Karpas-422 (cell line): ENCODE measurements around the gene RGS9. TPM values are rescaled to one million over a fixed set of nuclear protein-coding genes. Genes with fewer than 3 reads are reported as not detected.
"Not testable (repeated sequence)": the region's sequence is repeated elsewhere in the genome, so short reads cannot be mapped to it uniquely, and the experiment has no call there.

ENCODE experiments used
- DNase-seq: peaks from one replicate; pipeline ENCODE4 v3.0.0-alpha.2; 2015
- H2AFZ ChIP-seq: fragments of 200-600 bp; sonication (generic); 2 replicates; pipeline ENCODE4 v1.6.1; 2014; ENCODE audit warnings: antibody characterized with exemption, low read length, mixed read lengths
- H3K27ac ChIP-seq: fragments of 200-600 bp; sonication (generic); 2 replicates; pipeline ENCODE4 v1.5.1; 2014; ENCODE audit warnings: mild to moderate bottlenecking, low read length, moderate library complexity
- H3K27me3 ChIP-seq: fragments of 200-600 bp; sonication (generic); 2 replicates; pipeline ENCODE4 v1.6.1; 2014; ENCODE audit warnings: low read length, mixed read lengths
- H3K36me3 ChIP-seq: fragments of 200-600 bp; sonication (generic); 2 replicates; pipeline ENCODE4 v1.6.1; 2014; ENCODE audit warnings: low read length, mixed read lengths; ENCODE audit not compliant: insufficient read depth
- H3K4me1 ChIP-seq: fragments of 200-600 bp; sonication (generic); 2 replicates; pipeline ENCODE4 v1.6.1; 2014; ENCODE audit warnings: mild to moderate bottlenecking, low read length, mixed read lengths
- H3K4me2 ChIP-seq: fragments of 200-600 bp; sonication (generic); 2 replicates; pipeline ENCODE4 v1.6.1; 2014; ENCODE audit warnings: low read length, low read depth, mild to moderate bottlenecking; ENCODE audit not compliant: poor library complexity, severe bottlenecking
- H3K4me3 ChIP-seq: fragments of 200-600 bp; sonication (generic); 2 replicates; pipeline ENCODE4 v1.5.1; 2014; ENCODE audit warnings: mild to moderate bottlenecking, antibody characterized with exemption, low read length, mixed read lengths
- H3K79me2 ChIP-seq: fragments of 200-600 bp; sonication (generic); 2 replicates; pipeline ENCODE4 v1.6.1; 2014; ENCODE audit warnings: mild to moderate bottlenecking, low read length, mixed read lengths
- H3K9ac ChIP-seq: fragments of 200-600 bp; sonication (generic); 2 replicates; pipeline ENCODE4 v1.6.0; 2014; ENCODE audit warnings: low read length
- H3K9me2 ChIP-seq: fragments of 200-600 bp; sonication (generic), shearing (Covaris generic); replicated peaks from 2 replicates; pipeline ENCODE4 v1.6.0; 2014; ENCODE audit warnings: mild to moderate bottlenecking, low read length, moderate library complexity; ENCODE audit not compliant: insufficient read depth
- H3K9me3 ChIP-seq: fragments of 300-700, 200-600 bp; sonication (generic); 2 replicates; pipeline ENCODE4 v1.6.1; 2014; ENCODE audit warnings: low read length, mixed read lengths
- H4K20me1 ChIP-seq: fragments of 200-600 bp; sonication (generic); 2 replicates; pipeline ENCODE4 v1.6.1; 2014; ENCODE audit warnings: mild to moderate bottlenecking, antibody characterized with exemption, low read length, low read depth; ENCODE audit not compliant: insufficient read depth
- total RNA-seq: library from RNA; depleted of rRNA; stranded (reverse); fragments of >200 nt; shearing (Covaris generic); gene quantifications from 2 replicates; pipeline ENCODE4 v1.2.3, GENCODE V29; 2014; ENCODE audit warnings: low replicate concordance

The RGS9 gene
- total RNA-seq, 1 experiment from 2014 or later = 12.9 TPM

- no peak overlapping the region for H3K4me3 ChIP-seq
- H3K36me3 ChIP-seq = no peaks in the 10 kb centered on the region
- H3K27me3 ChIP-seq = no peaks in the 10 kb centered on the region
- no peaks in the 10 kb centered on the region for H3K9me2 ChIP-seq
- no peak overlapping the region for H2AFZ ChIP-seq
- no peak overlapping the region for H3K4me2 ChIP-seq
- no peaks in the 10 kb centered on the region for H3K9me3 ChIP-seq
- H3K27ac ChIP-seq = no peak overlapping the region
- peaks cover 22% of the 10 kb centered on the region for H3K4me1 ChIP-seq
- no peak for DNase-seq
- no peaks in the 10 kb centered on the region for H4K20me1 ChIP-seq
- H3K9ac ChIP-seq = no peak overlapping the region
- peaks cover 13% of the 10 kb centered on the region; the same call in 1 of the 2 replicates for H3K79me2 ChIP-seq
Observed at GRCh38 chr17:65104541-65104940, 32.6 kb upstream of the RGS9 start.

- no peaks in the 10 kb centered on the region for H3K36me3 ChIP-seq
- no peaks in the 10 kb centered on the region for H3K9me2 ChIP-seq
- H4K20me1 ChIP-seq = no peaks in the 10 kb centered on the region
- H3K9ac ChIP-seq = no peak overlapping the region
- DNase-seq = no peak
- peaks cover 13% of the 10 kb centered on the region; the same call in 1 of the 2 replicates for H3K79me2 ChIP-seq
- no peak overlapping the region for H2AFZ ChIP-seq
- no peak overlapping the region for H3K27ac ChIP-seq
- H3K4me2 ChIP-seq = no peak overlapping the region
- H3K27me3 ChIP-seq = no peaks in the 10 kb centered on the region
- no peaks in the 10 kb centered on the region for H3K9me3 ChIP-seq
- no peak overlapping the region for H3K4me3 ChIP-seq
- H3K4me1 ChIP-seq = peaks cover 19% of the 10 kb centered on the region
Observed at GRCh38 chr17:65104973-65105372, 32.2 kb upstream of the RGS9 start.

GRCh38 chr17:65108152-65108551, 29.0 kb upstream of the RGS9 start:
- Histone ChIP-seq H3K9me3 (no peaks in the 10 kb centered on the region), H4K20me1 (no peaks in the 10 kb centered on the region), H3K4me2 (no peak overlapping the region), H2AFZ (no peak overlapping the region), H3K27me3 (no peaks in the 10 kb centered on the region), H3K4me1 (no peaks in the 10 kb centered on the region), H3K36me3 (peaks cover 6% of the 10 kb centered on the region; the same call in 1 of the 2 replicates), H3K79me2 (no peaks in the 10 kb centered on the region), H3K27ac (no peak overlapping the region), H3K9me2 (no peaks in the 10 kb centered on the region), H3K4me3 (no peak overlapping the region), H3K9ac (no peak overlapping the region)
- DNase-seq = no peak

GRCh38 chr17:65109543-65109942, 27.6 kb upstream of the RGS9 start:
- Histone ChIP-seq H3K36me3 (peaks cover 6% of the 10 kb centered on the region; the same call in 1 of the 2 replicates), H3K27ac (no peak overlapping the region), H2AFZ (no peak overlapping the region), H3K4me3 (no peak overlapping the region), H3K4me2 (no peak overlapping the region), H3K9ac (no peak overlapping the region), H3K27me3 (no peaks in the 10 kb centered on the region), H3K4me1 (no peaks in the 10 kb centered on the region), H3K9me3 (no peaks in the 10 kb centered on the region), H3K9me2 (no peaks in the 10 kb centered on the region), H4K20me1 (no peaks in the 10 kb centered on the region), H3K79me2 (no peaks in the 10 kb centered on the region)
- no peak for DNase-seq

- H3K9me2 ChIP-seq = no peaks in the 10 kb centered on the region
- H3K9me3 ChIP-seq = no peaks in the 10 kb centered on the region
- no peak for DNase-seq
- H4K20me1 ChIP-seq = no peaks in the 10 kb centered on the region
- no peak overlapping the region for H3K9ac ChIP-seq
- no peaks in the 10 kb centered on the region for H3K4me1 ChIP-seq
- no peak overlapping the region for H3K27ac ChIP-seq
- H3K4me2 ChIP-seq = no peak overlapping the region
- peaks cover 6% of the 10 kb centered on the region; the same call in 1 of the 2 replicates for H3K36me3 ChIP-seq
- H3K27me3 ChIP-seq = no peaks in the 10 kb centered on the region
- H3K79me2 ChIP-seq = no peaks in the 10 kb centered on the region
- no peak overlapping the region for H3K4me3 ChIP-seq
- no peak overlapping the region for H2AFZ ChIP-seq
Observed at GRCh38 chr17:65109990-65110680, 27.0 kb upstream of the RGS9 start.

GRCh38 chr17:65115839-65116238, 21.3 kb upstream of the RGS9 start:
- no peaks in the 10 kb centered on the region for H3K9me3 ChIP-seq
- H3K27ac ChIP-seq = no peak overlapping the region
- H3K4me2 ChIP-seq = no peak overlapping the region
- H3K27me3 ChIP-seq = peaks cover 4% of the 10 kb centered on the region; the same call in 1 of the 2 replicates
- no peak overlapping the region for H3K4me3 ChIP-seq
- no peak for DNase-seq
- H3K9ac ChIP-seq = no peak overlapping the region
- no peaks in the 10 kb centered on the region for H3K79me2 ChIP-seq
- H3K36me3 ChIP-seq = peaks cover 6% of the 10 kb centered on the region; the same call in 1 of the 2 replicates
- H3K9me2 ChIP-seq = no peaks in the 10 kb centered on the region
- H2AFZ ChIP-seq = no peak overlapping the region
- no peaks in the 10 kb centered on the region for H3K4me1 ChIP-seq
- H4K20me1 ChIP-seq = no peaks in the 10 kb centered on the region

GRCh38 chr17:65116515-65116914, 20.7 kb upstream of the RGS9 start:
- not testable (repeated sequence) for H2AFZ ChIP-seq, H3K4me2 ChIP-seq, H3K27ac ChIP-seq, H3K9me2 ChIP-seq, H3K9ac ChIP-seq, H3K79me2 ChIP-seq, H3K27me3 ChIP-seq, DNase-seq, H3K4me1 ChIP-seq, H3K4me3 ChIP-seq, H3K36me3 ChIP-seq, H3K9me3 ChIP-seq, H4K20me1 ChIP-seq

- H2AFZ ChIP-seq = no peak overlapping the region
- no peaks in the 10 kb centered on the region for H4K20me1 ChIP-seq
- peaks cover 14% of the 10 kb centered on the region for H3K4me1 ChIP-seq
- DNase-seq = no peak
- peaks cover 4% of the 10 kb centered on the region; the same call in 1 of the 2 replicates for H3K27me3 ChIP-seq
- H3K79me2 ChIP-seq = no peaks in the 10 kb centered on the region
- no peak overlapping the region for H3K4me2 ChIP-seq
- no peak overlapping the region for H3K9ac ChIP-seq
- H3K9me3 ChIP-seq = no peaks in the 10 kb centered on the region
- H3K4me3 ChIP-seq = no peak overlapping the region
- H3K36me3 ChIP-seq = no peaks in the 10 kb centered on the region
- H3K27ac ChIP-seq = no peak overlapping the region
- H3K9me2 ChIP-seq = no peaks in the 10 kb centered on the region
Observed at GRCh38 chr17:65117384-65118035, 19.7 kb upstream of the RGS9 start.
